Measurements from ENCODE around the gene COL8A2.

COL8A2 gene

DNA sequence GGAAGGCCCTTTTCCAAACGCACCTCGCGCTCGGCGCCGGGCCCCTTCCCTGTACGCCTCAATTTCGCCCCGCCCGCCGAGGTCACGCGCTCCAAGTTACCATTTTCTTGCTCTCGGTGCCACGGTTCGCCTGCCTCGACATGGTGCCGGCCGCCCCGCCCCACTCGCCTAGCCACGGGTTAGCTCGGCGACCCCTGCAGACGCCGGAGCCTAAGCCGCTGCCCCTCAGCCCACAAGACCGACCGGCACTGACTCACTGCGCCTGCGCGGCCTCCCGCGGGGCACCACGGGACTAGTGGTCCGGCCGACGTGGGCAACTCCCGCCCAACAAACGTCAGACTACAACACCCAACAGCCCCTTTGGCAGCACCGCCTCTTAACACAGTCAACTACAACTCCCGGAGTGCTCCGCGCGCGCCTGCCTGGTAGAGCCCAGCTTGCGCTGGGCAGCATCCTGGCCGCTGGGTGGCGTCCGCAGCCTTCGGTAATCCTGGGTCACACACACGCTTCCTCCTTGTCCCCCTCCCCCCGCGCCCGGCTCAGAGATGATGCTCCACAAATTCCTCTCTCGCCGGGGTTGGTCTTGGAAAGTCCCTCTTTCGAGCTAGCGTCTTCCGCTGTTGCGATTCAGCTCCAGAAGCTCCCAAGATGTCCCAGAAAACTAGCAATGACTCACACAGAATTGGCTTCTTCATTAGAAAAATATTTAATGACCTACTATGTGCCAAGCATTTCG, 24.4 kb upstream of the COL8A2 start, which contains the start of gene TRAPPC3 (continued):
- TF ChIP-seq ZNF747 (tag by site-specific recombination; IDR thresholded peaks at IDR 0.05) = no peak
- no peak for TF ChIP-seq ZNF10 (tag by site-specific recombination; IDR thresholded peaks at IDR 0.05)
- TF ChIP-seq ZBTB21 (tag by site-specific recombination; IDR thresholded peaks at IDR 0.05) = no peak
- TF ChIP-seq, protein P1, sequence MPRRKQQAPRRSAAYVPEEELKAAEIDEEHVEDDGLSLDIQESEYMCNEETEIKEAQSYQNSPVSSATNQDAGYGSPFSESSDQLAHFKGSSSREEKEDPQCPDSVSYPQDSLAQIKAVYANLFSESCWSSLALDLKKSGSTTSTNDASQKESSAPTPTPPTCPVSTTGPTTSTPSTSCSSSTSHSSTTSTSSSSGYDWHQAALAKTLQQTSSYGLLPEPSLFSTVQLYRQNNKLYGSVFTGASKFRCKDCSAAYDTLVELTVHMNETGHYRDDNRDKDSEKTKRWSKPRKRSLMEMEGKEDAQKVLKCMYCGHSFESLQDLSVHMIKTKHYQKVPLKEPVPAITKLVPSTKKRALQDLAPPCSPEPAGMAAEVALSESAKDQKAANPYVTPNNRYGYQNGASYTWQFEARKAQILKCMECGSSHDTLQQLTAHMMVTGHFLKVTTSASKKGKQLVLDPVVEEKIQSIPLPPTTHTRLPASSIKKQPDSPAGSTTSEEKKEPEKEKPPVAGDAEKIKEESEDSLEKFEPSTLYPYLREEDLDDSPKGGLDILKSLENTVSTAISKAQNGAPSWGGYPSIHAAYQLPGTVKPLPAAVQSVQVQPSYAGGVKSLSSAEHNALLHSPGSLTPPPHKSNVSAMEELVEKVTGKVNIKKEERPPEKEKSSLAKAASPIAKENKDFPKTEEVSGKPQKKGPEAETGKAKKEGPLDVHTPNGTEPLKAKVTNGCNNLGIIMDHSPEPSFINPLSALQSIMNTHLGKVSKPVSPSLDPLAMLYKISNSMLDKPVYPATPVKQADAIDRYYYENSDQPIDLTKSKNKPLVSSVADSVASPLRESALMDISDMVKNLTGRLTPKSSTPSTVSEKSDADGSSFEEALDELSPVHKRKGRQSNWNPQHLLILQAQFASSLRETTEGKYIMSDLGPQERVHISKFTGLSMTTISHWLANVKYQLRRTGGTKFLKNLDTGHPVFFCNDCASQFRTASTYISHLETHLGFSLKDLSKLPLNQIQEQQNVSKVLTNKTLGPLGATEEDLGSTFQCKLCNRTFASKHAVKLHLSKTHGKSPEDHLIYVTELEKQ (tag by site-specific recombination; IDR thresholded peaks at IDR 0.05; ENCODE audit: borderline replicate concordance) = no peak
- TF ChIP-seq ZNF391 (tag by site-specific recombination; IDR thresholded peaks at IDR 0.05; ENCODE audit: borderline replicate concordance, low read depth) = peak; percentile 71; the same call in 1 of the 2 replicates
- peak; percentile 83 for TF ChIP-seq ZNF449 (tag by site-specific recombination; IDR thresholded peaks at IDR 0.05)
- TF ChIP-seq, protein P2, sequence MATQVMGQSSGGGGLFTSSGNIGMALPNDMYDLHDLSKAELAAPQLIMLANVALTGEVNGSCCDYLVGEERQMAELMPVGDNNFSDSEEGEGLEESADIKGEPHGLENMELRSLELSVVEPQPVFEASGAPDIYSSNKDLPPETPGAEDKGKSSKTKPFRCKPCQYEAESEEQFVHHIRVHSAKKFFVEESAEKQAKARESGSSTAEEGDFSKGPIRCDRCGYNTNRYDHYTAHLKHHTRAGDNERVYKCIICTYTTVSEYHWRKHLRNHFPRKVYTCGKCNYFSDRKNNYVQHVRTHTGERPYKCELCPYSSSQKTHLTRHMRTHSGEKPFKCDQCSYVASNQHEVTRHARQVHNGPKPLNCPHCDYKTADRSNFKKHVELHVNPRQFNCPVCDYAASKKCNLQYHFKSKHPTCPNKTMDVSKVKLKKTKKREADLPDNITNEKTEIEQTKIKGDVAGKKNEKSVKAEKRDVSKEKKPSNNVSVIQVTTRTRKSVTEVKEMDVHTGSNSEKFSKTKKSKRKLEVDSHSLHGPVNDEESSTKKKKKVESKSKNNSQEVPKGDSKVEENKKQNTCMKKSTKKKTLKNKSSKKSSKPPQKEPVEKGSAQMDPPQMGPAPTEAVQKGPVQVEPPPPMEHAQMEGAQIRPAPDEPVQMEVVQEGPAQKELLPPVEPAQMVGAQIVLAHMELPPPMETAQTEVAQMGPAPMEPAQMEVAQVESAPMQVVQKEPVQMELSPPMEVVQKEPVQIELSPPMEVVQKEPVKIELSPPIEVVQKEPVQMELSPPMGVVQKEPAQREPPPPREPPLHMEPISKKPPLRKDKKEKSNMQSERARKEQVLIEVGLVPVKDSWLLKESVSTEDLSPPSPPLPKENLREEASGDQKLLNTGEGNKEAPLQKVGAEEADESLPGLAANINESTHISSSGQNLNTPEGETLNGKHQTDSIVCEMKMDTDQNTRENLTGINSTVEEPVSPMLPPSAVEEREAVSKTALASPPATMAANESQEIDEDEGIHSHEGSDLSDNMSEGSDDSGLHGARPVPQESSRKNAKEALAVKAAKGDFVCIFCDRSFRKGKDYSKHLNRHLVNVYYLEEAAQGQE (tag by site-specific recombination; IDR thresholded peaks at IDR 0.05) = no peak
- TF ChIP-seq MYNN (tag by site-specific recombination; IDR thresholded peaks at IDR 0.05; ENCODE audit: borderline replicate concordance) = no peak
- TF ChIP-seq ZNF48 (tag by site-specific recombination; IDR thresholded peaks at IDR 0.05) = no peak
- TF ChIP-seq ZBTB20 (tag by site-specific recombination; IDR thresholded peaks at IDR 0.05) = peak; percentile 100
- TF ChIP-seq ZNF23 (tag by site-specific recombination; IDR thresholded peaks at IDR 0.05; ENCODE audit: borderline replicate concordance) = no peak
- peak; percentile 85 for TF ChIP-seq ZNF639 (tag by site-specific recombination; IDR thresholded peaks at IDR 0.05)
- peak; percentile 58 for TF ChIP-seq KLF9 (tag by site-specific recombination; IDR thresholded peaks at IDR 0.05; ENCODE audit: low read depth)
- TF ChIP-seq ZNF248 (tag by site-specific recombination; IDR thresholded peaks at IDR 0.05) = no peak
- TF ChIP-seq GLI2 (tag by site-specific recombination; IDR thresholded peaks at IDR 0.05; ENCODE audit: borderline replicate concordance, low read depth) = no peak
- TF ChIP-seq SP2 (tag by site-specific recombination; IDR thresholded peaks at IDR 0.05) = peak; percentile 83
- peak; percentile 62; the same call in 1 of the 2 replicates for TF ChIP-seq ZNF394 (tag by site-specific recombination; IDR thresholded peaks at IDR 0.05; ENCODE audit: borderline replicate concordance)
- peak; percentile 59; the same call in 1 of the 2 replicates for TF ChIP-seq ZNF558 (tag by site-specific recombination; IDR thresholded peaks at IDR 0.05)
- no peak for TF ChIP-seq ZNF292 (tag by site-specific recombination; IDR thresholded peaks at IDR 0.05; ENCODE audit: borderline replicate concordance, low read depth)
- TF ChIP-seq WT1 (tag by site-specific recombination; IDR thresholded peaks at IDR 0.05) = 0 out of 2 replicates have a peak, but pooled peaks have one; percentile 28
- TF ChIP-seq ZNF776 (tag by site-specific recombination; IDR thresholded peaks at IDR 0.05; ENCODE audit: borderline replicate concordance) = no peak
